GM12878 (cell line): ENCODE data around the gene AGER. TPM values are rescaled to one million over a fixed set of nuclear protein-coding genes. Genes with fewer than 3 reads are reported as not detected.

Experiments used
- SREBF2 ChIP-seq: IDR thresholded peaks from 2 replicates; pipeline ENCODE4 v1.6.1; 2012; ENCODE audit warnings: mild to moderate bottlenecking, low read length
- polyA plus RNA-seq, 11 experiments: library from polyadenylated mRNA; depleted of rRNA in 4 of 11; unstranded in 6 of 11; stranded (reverse) in 5 of 11; fragments of >200 nt; fragmentation: Nextera tagmentation in 4 of 11; fragmentation: Illumina TruSeq in 1 of 11; extraction: Ambion mirVana in 4 of 11; extraction: Trizol in 1 of 11; gene quantifications; 1 replicate in 1 of 11; 2 replicates in 10 of 11; pipeline versions ENCODE4 v1.2.1 to v1.2.3, GENCODE V29; 2011 to 2016; ENCODE audit warnings: inconsistent platforms in 2 of 11, missing spikeins in 2 of 11, low read depth in 1 of 11
- total RNA-seq, 4 experiments: library from RNA; depleted of rRNA in 3 of 4; stranded (reverse); fragments of >200 nt in 3 of 4; fragmentation: Illumina TruSeq in 1 of 4; extraction: Trizol in 1 of 4; gene quantifications; 2 replicates each; pipeline versions ENCODE4 v1.2.1 to v1.2.3, GENCODE V29; 2013 to 2021
- TF ChIP-seq, protein P1 (sequence below): fragments of 150-350 bp; IDR thresholded peaks from 2 replicates; pipeline ENCODE4 v1.6.1; 2016; ENCODE audit warnings: low read depth, low read length
- TF ChIP-seq, protein P2 (sequence below), 3 experiments: IDR thresholded peaks in 2 of 3; conservative IDR thresholded peaks in 1 of 3; 2 replicates each; pipeline ENCODE4 v1.5.1; 2011; ENCODE audit warnings: low read depth in 3 of 3, low read length in 3 of 3, mild to moderate bottlenecking in 3 of 3, control low read depth in 2 of 3, moderate library complexity in 2 of 3, inconsistent platforms in 1 of 3, mixed read lengths in 1 of 3; ENCODE audit not compliant: control insufficient read depth in 2 of 3, insufficient read depth in 1 of 3; ENCODE audit errors: extremely low read depth in 1 of 3
- TF ChIP-seq, protein P3 (sequence below): fragments of 450-650 bp; IDR thresholded peaks from 2 replicates; pipeline ENCODE4 v1.6.1; 2016; ENCODE audit warnings: mild to moderate bottlenecking, moderate library complexity, borderline replicate concordance

AGER gene
- total and polyA plus RNA-seq, 10 of the 15 experiments (the other 5 are each of a cell fraction or from before 2014, with no cell fraction given): 1.1 to 18.2 (median 3.9) TPM

DNA sequence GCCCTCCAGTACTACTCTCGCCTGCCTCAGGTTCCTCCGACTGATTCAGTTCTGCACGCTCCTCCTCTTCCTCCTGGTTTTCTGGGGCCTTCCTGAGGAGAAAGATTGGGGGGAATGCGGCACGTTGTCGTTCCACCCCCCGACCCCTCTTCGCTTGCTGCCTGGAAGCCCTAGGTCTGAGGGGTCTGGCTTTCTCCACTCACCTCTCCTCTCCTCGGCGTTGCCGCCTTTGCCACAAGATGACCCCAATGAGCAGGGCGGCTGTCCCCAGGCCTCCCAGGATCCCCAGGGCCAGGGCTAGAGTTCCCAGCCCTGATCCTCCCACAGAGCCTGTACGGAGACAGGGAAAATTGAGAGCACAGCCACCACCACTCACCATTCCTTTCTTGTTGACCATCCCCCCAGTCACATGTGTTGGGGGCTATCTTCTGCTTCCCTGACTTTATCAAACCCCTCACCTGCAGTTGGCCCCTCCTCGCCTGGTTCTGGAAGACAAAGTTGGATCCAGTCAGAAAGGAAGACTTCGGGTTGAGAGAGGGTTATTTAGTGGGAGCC, 2.8 kb downstream of the AGER start (continued):
- TF ChIP-seq, protein P1, sequence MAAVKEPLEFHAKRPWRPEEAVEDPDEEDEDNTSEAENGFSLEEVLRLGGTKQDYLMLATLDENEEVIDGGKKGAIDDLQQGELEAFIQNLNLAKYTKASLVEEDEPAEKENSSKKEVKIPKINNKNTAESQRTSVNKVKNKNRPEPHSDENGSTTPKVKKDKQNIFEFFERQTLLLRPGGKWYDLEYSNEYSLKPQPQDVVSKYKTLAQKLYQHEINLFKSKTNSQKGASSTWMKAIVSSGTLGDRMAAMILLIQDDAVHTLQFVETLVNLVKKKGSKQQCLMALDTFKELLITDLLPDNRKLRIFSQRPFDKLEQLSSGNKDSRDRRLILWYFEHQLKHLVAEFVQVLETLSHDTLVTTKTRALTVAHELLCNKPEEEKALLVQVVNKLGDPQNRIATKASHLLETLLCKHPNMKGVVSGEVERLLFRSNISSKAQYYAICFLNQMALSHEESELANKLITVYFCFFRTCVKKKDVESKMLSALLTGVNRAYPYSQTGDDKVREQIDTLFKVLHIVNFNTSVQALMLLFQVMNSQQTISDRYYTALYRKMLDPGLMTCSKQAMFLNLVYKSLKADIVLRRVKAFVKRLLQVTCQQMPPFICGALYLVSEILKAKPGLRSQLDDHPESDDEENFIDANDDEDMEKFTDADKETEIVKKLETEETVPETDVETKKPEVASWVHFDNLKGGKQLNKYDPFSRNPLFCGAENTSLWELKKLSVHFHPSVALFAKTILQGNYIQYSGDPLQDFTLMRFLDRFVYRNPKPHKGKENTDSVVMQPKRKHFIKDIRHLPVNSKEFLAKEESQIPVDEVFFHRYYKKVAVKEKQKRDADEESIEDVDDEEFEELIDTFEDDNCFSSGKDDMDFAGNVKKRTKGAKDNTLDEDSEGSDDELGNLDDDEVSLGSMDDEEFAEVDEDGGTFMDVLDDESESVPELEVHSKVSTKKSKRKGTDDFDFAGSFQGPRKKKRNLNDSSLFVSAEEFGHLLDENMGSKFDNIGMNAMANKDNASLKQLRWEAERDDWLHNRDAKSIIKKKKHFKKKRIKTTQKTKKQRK: no peak
- TF ChIP-seq, protein P2, sequence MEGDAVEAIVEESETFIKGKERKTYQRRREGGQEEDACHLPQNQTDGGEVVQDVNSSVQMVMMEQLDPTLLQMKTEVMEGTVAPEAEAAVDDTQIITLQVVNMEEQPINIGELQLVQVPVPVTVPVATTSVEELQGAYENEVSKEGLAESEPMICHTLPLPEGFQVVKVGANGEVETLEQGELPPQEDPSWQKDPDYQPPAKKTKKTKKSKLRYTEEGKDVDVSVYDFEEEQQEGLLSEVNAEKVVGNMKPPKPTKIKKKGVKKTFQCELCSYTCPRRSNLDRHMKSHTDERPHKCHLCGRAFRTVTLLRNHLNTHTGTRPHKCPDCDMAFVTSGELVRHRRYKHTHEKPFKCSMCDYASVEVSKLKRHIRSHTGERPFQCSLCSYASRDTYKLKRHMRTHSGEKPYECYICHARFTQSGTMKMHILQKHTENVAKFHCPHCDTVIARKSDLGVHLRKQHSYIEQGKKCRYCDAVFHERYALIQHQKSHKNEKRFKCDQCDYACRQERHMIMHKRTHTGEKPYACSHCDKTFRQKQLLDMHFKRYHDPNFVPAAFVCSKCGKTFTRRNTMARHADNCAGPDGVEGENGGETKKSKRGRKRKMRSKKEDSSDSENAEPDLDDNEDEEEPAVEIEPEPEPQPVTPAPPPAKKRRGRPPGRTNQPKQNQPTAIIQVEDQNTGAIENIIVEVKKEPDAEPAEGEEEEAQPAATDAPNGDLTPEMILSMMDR (IDR thresholded peaks at IDR 0.05 in 2 of 3, conservative IDR thresholded peaks at IDR 0.05 in 1 of 3; ENCODE audit: control insufficient read depth in 2 of 3, extremely low read depth in 1 of 3, insufficient read depth in 1 of 3, low read depth in 3 of 3, low read length in 3 of 3): no peak
- TF ChIP-seq, protein P3, sequence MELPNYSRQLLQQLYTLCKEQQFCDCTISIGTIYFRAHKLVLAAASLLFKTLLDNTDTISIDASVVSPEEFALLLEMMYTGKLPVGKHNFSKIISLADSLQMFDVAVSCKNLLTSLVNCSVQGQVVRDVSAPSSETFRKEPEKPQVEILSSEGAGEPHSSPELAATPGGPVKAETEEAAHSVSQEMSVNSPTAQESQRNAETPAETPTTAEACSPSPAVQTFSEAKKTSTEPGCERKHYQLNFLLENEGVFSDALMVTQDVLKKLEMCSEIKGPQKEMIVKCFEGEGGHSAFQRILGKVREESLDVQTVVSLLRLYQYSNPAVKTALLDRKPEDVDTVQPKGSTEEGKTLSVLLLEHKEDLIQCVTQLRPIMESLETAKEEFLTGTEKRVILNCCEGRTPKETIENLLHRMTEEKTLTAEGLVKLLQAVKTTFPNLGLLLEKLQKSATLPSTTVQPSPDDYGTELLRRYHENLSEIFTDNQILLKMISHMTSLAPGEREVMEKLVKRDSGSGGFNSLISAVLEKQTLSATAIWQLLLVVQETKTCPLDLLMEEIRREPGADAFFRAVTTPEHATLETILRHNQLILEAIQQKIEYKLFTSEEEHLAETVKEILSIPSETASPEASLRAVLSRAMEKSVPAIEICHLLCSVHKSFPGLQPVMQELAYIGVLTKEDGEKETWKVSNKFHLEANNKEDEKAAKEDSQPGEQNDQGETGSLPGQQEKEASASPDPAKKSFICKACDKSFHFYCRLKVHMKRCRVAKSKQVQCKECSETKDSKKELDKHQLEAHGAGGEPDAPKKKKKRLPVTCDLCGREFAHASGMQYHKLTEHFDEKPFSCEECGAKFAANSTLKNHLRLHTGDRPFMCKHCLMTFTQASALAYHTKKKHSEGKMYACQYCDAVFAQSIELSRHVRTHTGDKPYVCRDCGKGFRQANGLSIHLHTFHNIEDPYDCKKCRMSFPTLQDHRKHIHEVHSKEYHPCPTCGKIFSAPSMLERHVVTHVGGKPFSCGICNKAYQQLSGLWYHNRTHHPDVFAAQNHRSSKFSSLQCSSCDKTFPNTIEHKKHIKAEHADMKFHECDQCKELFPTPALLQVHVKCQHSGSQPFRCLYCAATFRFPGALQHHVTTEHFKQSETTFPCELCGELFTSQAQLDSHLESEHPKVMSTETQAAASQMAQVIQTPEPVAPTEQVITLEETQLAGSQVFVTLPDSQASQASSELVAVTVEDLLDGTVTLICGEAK: no peak
- TF ChIP-seq SREBF2: no peak
